WTC11 (cell line): ENCODE data around the gene SNX6. TPM values are rescaled to one million over a fixed set of nuclear protein-coding genes. Genes with fewer than 3 reads are reported as not detected.

ENCODE experiments used
- ARID4B ChIP-seq: sonication (generic); formaldehyde crosslinking; IDR thresholded peaks from 2 replicates; pipeline ENCODE4 v1.8.0; 2023; ENCODE audit warnings: missing genetic modification reagents, mild to moderate bottlenecking, borderline replicate concordance
- ATF1 ChIP-seq: sonication (generic); formaldehyde crosslinking; IDR thresholded peaks from 2 replicates; pipeline ENCODE4 v1.8.1; 2023; ENCODE audit warnings: mild to moderate bottlenecking, moderate library complexity, missing genetic modification reagents
- CBFB ChIP-seq: sonication (generic); formaldehyde crosslinking; IDR thresholded peaks from 2 replicates; pipeline ENCODE4 v1.8.1; 2022; ENCODE audit warnings: mild to moderate bottlenecking, low read depth, missing genetic modification reagents
- EMX1 ChIP-seq: fragments of 250-450 bp; sonication (Bioruptor Pico); IDR thresholded peaks from 2 replicates; pipeline ENCODE4 v1.8.0; 2021; ENCODE audit warnings: mild to moderate bottlenecking
- ESRRA ChIP-seq: sonication (generic); formaldehyde crosslinking; IDR thresholded peaks from 2 replicates; pipeline ENCODE4 v1.8.1; 2022; ENCODE audit warnings: mild to moderate bottlenecking, missing genetic modification reagents, borderline replicate concordance
- GRHL2 ChIP-seq: fragments of 250-450 bp; sonication (Bioruptor Pico); IDR thresholded peaks from 2 replicates; pipeline ENCODE4 v1.8.0; 2022; ENCODE audit warnings: mild to moderate bottlenecking, moderate library complexity; ENCODE audit not compliant: insufficient replicate concordance, severe bottlenecking
- GTF2I ChIP-seq: fragments of 250-450 bp; sonication (Bioruptor Pico); conservative IDR thresholded peaks from 2 replicates; pipeline ENCODE4 v1.4.0; 2021; ENCODE audit warnings: mild to moderate bottlenecking
- HMGA2 ChIP-seq: fragments of 250-450 bp; sonication (Bioruptor Pico); IDR thresholded peaks from 2 replicates; pipeline ENCODE4 v1.4.0; 2021; ENCODE audit warnings: mild to moderate bottlenecking, moderate library complexity
- IRF1 ChIP-seq: sonication (generic); formaldehyde crosslinking; IDR thresholded peaks from 2 replicates; pipeline ENCODE4 v1.8.0; 2023; ENCODE audit warnings: missing genetic modification reagents
- JAZF1 ChIP-seq: fragments of 250-450 bp; sonication (Bioruptor Pico); IDR thresholded peaks from 2 replicates; pipeline ENCODE4 v1.9.0; 2021; ENCODE audit warnings: moderate library complexity, mild to moderate bottlenecking, inconsistent platforms
- KAT7 ChIP-seq: sonication (generic); formaldehyde crosslinking; IDR thresholded peaks from 2 replicates; pipeline ENCODE4 v1.8.1; 2023; ENCODE audit warnings: missing genetic modification reagents, mild to moderate bottlenecking, borderline replicate concordance
- OVOL2 ChIP-seq: fragments of 250-450 bp; sonication (Bioruptor Pico); IDR thresholded peaks from 2 replicates; pipeline ENCODE4 v1.9.0; 2021; ENCODE audit warnings: mild to moderate bottlenecking, borderline replicate concordance
- PREB ChIP-seq: sonication (generic); formaldehyde crosslinking; IDR thresholded peaks from 2 replicates; pipeline ENCODE4 v1.8.1; 2022; ENCODE audit warnings: mild to moderate bottlenecking, missing genetic modification reagents, moderate library complexity, borderline replicate concordance
- SMAD4 ChIP-seq: sonication (generic); formaldehyde crosslinking; IDR thresholded peaks from 2 replicates; pipeline ENCODE4 v1.8.0; 2022; ENCODE audit warnings: mild to moderate bottlenecking, missing genetic modification reagents
- TEAD1 ChIP-seq: sonication (generic); formaldehyde crosslinking; IDR thresholded peaks from 2 replicates; pipeline ENCODE4 v1.8.0; 2022; ENCODE audit warnings: mild to moderate bottlenecking, missing genetic modification reagents
- ZBTB21 ChIP-seq: sonication (generic); formaldehyde crosslinking; IDR thresholded peaks from 2 replicates; pipeline ENCODE4 v1.8.1; 2023; ENCODE audit warnings: mild to moderate bottlenecking, missing genetic modification reagents, borderline replicate concordance
- ZNF138 ChIP-seq: sonication (generic); formaldehyde crosslinking; conservative IDR thresholded peaks from 2 replicates; pipeline ENCODE4 v1.8.1; 2022; ENCODE audit warnings: mild to moderate bottlenecking, moderate library complexity, missing genetic modification reagents
- ZNF219 ChIP-seq: sonication (generic); formaldehyde crosslinking; IDR thresholded peaks from 2 replicates; pipeline ENCODE4 v1.8.0; 2023; ENCODE audit warnings: missing genetic modification reagents, mild to moderate bottlenecking, borderline replicate concordance
- ZNF532 ChIP-seq: fragments of 250-450 bp; sonication (Bioruptor Pico); IDR thresholded peaks from 2 replicates; pipeline ENCODE4 v1.9.0; 2021; ENCODE audit warnings: mild to moderate bottlenecking, borderline replicate concordance
- total RNA-seq: library from RNA; stranded (reverse); gene quantifications from 3 replicates; pipeline ENCODE4 v1.2.3, GENCODE V29; 2021
- TF ChIP-seq, protein P1 (sequence below): sonication (generic); formaldehyde crosslinking; IDR thresholded peaks from 2 replicates; pipeline ENCODE4 v1.8.1; 2023; ENCODE audit warnings: mild to moderate bottlenecking, moderate library complexity, missing genetic modification reagents
- TF ChIP-seq, protein P2 (sequence below): sonication (generic); formaldehyde crosslinking; conservative IDR thresholded peaks from 2 replicates; pipeline ENCODE4 v1.8.1; 2023; ENCODE audit warnings: mild to moderate bottlenecking, low read depth, missing genetic modification reagents, moderate library complexity

SNX6 gene
- total RNA-seq, 1 experiment from 2014 or later: 51.3 TPM

GRCh38 chr14:34539407-34540180 is 90.4 kb downstream of the SNX6 start, which contains the start of gene EAPP (continued):
- no peak for TF ChIP-seq IRF1 (CRISPR knock-in tag)
- no peak for TF ChIP-seq ZBTB21 (CRISPR knock-in tag)
- TF ChIP-seq EMX1 (CRISPR knock-in tag): no peak
- TF ChIP-seq, protein P1, sequence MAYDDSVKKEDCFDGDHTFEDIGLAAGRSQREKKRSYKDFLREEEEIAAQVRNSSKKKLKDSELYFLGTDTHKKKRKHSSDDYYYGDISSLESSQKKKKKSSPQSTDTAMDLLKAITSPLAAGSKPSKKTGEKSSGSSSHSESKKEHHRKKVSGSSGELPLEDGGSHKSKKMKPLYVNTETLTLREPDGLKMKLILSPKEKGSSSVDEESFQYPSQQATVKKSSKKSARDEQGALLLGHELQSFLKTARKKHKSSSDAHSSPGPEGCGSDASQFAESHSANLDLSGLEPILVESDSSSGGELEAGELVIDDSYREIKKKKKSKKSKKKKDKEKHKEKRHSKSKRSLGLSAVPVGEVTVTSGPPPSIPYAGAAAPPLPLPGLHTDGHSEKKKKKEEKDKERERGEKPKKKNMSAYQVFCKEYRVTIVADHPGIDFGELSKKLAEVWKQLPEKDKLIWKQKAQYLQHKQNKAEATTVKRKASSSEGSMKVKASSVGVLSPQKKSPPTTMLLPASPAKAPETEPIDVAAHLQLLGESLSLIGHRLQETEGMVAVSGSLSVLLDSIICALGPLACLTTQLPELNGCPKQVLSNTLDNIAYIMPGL: peak; percentile 75
- no peak for TF ChIP-seq ZNF532 (CRISPR knock-in tag)
- TF ChIP-seq HMGA2 (CRISPR knock-in tag): no peak
- TF ChIP-seq ZNF138 (CRISPR knock-in tag): no peak
- TF ChIP-seq, protein P2, sequence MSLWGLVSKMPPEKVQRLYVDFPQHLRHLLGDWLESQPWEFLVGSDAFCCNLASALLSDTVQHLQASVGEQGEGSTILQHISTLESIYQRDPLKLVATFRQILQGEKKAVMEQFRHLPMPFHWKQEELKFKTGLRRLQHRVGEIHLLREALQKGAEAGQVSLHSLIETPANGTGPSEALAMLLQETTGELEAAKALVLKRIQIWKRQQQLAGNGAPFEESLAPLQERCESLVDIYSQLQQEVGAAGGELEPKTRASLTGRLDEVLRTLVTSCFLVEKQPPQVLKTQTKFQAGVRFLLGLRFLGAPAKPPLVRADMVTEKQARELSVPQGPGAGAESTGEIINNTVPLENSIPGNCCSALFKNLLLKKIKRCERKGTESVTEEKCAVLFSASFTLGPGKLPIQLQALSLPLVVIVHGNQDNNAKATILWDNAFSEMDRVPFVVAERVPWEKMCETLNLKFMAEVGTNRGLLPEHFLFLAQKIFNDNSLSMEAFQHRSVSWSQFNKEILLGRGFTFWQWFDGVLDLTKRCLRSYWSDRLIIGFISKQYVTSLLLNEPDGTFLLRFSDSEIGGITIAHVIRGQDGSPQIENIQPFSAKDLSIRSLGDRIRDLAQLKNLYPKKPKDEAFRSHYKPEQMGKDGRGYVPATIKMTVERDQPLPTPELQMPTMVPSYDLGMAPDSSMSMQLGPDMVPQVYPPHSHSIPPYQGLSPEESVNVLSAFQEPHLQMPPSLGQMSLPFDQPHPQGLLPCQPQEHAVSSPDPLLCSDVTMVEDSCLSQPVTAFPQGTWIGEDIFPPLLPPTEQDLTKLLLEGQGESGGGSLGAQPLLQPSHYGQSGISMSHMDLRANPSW (CRISPR knock-in tag): no peak
- TF ChIP-seq JAZF1 (CRISPR knock-in tag): no peak
- TF ChIP-seq GRHL2: no peak
- no peak for TF ChIP-seq KAT7 (CRISPR knock-in tag)
- TF ChIP-seq ESRRA: no peak
- no peak for TF ChIP-seq OVOL2 (CRISPR knock-in tag)
- TF ChIP-seq ATF1 (CRISPR knock-in tag): no peak
- no peak for TF ChIP-seq TEAD1 (CRISPR knock-in tag)
- no peak for TF ChIP-seq CBFB (CRISPR knock-in tag)
- no peak for TF ChIP-seq GTF2I (CRISPR knock-in tag)
- TF ChIP-seq SMAD4 (CRISPR knock-in tag): no peak
- peak; percentile 86; the same call in 1 of the 2 replicates for TF ChIP-seq PREB (CRISPR knock-in tag)
- TF ChIP-seq ARID4B (CRISPR knock-in tag): peak; percentile 53; the same call in 1 of the 2 replicates
- no peak for TF ChIP-seq ZNF219
